HG02938 (cell line): ENCODE measurements around the gene RGS19.

ENCODE experiments used
- ATAC-seq: cut with Tn5 transposase; IDR thresholded peaks from one replicate; pipeline ENCODE4 v1.9.1; 2021; ENCODE audit warnings: mild to moderate bottlenecking, moderate library complexity; ENCODE audit not compliant: unreplicated experiment

Gene RGS19

DNA sequence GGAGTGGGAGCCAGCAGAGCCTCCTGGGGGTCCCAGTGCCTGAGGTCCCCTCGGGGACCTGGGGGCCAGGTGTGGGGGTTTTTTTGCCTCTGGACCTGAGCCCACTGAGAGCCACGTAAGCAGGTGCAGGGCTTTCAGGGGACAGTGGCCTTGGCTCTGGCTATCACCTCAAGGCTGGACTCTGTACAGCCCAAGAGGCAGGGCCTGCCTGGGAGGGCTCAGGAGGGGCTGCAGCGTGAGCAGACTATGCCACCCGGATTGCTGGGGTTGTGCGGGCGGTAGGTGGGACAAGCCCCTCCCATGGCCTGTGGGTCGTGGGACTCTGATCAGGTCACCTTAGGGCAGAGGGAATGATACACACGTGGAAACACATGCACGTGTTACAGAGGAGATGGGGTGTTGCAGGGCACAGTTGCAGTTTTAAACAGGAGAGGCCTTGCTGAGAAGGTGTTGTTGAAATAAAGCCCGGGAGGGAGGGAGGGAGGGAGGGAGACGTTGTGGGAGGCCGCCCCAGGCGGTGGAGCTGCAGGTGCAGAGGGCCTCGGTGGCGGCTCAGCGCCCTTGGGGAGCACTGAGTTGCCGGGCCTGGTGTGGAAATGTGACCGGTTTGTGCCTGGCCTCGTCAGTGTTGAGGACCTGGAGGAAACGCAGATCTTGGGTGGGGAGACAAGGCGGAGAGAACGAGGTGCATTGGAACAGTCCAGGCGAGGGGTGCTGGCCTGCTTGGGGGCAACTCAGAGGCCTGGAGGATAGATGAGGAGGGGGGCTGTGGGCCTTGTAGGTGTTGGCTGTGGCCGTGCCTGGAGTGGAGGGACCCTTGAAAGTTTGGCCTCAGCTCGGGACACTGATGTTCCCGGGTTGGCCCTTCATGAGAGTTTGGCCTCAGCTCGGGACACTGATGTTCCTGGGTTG lies 14.0 kb downstream of the RGS19 start:
- ATAC-seq: no peak

DNA sequence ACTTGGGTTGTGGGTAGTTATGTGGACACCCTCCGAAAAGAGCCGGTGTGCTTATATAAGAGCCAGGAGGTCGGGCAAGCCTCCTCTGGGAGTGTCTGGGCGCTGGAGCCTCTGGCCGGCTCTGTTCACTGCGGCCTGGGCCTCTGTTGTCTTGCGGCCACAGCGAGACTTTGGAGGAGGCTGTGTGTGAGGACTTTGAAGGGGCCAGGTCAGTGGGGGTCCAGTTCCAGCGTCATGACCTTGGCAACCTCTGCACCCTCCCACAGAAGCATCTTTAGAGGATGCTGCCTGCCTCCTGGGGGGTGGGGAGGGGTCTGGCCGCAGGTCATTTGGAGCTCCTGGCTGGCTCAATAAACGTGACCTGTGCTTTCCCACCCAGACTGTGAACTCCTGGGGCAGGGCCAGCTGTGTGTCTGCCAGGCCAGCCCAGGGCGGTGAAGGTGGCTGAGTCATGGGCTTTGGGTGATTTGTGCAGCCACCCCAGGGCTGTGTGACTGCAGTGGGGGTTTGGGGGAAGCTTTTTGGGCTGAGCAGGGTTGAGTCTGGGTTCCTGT lies 15.1 kb downstream of the RGS19 start:
- ATAC-seq: no peak

DNA sequence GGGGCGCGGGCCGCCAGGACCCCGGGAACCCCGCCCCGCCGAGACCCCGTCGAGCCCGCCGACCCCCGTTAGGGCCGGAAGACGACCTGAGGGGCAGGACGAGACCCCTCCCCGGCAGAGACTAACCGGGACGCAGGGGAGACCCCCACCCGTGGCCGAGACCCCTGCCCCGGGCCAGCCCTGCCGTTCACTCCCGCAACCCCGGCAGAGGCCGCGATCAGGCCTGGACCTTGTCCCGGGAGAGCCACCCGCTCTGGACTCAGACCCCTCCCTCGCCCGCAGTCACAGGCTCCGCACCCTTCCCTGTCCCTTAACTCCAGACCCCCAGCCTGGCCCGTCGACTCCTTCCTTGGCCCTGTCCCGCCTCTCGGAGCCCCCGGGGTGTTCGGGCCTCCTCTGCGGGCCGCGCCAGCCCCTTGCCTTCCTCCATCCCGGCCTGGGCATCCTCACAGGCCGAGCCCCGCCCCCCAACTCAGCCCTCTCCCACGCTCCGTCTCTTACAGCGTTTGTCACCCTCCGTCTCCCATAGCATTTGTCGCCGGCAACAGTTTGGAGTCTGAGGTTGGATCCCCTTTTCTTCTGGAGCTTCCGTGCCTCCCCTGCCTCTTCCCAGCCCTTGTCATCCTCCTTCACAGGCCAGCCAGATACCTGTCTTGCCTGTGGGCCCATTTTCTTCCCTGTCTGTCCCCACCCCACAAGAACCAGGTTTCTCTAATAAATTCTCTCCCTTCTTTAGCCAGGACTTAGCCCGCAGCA lies 15.8 kb downstream of the RGS19 start:
- no peak for ATAC-seq

DNA sequence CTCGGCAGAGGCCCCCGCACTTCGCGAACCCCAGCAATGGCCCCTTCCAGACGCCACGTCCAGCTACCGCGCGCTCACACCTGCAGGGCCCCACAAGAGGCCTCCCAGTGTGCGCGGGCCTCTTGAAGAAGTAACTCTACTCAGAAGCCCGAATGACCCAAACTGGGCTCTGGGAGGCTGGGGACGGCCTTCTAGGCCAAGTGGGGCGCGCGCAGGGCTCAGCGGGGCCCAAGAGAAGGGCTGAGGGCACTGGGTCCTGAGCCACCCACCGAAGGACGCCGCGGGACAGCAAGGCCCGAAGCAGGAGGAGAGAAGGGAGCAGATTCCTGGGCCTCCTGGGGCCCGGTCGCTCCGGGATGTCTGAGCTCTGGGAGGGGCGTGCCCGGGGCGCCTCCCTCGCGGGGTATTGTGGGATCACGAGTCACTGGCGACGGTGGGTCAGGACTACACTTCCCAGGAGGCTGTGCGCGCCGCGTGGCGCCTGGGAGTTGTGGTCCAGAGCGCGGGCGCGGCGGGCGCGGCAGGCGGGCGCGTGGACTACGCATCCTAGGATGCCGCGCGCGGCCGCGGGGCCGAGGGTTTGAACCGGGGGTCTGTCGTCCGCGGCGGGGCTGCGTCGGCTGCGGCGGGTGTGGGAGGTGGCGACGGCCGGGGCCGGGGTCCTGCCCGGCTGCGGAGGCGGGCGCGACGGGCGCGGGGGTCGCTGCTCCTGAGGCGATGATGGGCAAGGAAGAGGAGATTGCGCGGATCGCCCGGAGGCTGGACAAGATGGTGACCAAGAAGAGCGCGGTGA lies 16.5 kb downstream of the RGS19 start, which contains the start of gene TCEA2:
TSS of gene TCEA2 (plus strand) at position 603 of the 793 bp plus-strand sequence. CDS start at position 718, 115 bp downstream.
- ATAC-seq: peak; percentile 74

DNA sequence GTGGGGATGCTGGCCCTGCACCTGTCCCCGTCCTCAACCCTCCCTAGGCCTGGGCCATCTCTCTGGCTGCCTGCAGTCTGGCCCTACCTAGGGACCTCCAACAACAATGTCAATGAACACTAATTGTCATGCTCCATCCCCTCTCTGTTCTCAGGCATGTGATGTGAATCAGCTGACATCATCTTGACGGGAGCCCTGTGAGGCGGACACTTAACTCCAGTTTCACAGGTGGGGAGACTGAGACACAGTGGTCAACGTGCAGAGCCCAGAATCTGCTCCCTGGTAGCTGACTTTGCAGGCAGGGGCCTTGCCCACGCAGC lies 17.1 kb downstream of the RGS19 start:
- no peak for ATAC-seq

DNA sequence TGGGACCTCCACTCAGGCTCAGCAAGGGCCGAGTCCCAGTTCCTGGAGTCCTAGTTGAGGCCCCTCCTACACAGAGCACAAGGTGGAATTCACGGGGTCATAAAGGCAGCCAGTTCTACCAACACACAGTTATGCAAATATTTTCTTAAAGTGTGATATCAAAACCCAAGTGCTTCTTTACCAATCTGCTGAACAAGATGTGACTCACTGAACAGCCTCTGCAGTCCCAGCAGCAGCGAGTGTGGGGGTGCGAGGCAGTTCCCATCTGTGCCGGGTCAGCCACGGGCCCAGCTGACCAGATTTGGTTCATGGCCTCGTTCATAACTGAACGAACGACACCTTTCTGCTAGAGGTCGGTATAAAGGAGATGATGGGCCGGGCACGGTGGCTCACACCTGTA lies 20.8 kb downstream of the RGS19 start:
- ATAC-seq: no peak

DNA sequence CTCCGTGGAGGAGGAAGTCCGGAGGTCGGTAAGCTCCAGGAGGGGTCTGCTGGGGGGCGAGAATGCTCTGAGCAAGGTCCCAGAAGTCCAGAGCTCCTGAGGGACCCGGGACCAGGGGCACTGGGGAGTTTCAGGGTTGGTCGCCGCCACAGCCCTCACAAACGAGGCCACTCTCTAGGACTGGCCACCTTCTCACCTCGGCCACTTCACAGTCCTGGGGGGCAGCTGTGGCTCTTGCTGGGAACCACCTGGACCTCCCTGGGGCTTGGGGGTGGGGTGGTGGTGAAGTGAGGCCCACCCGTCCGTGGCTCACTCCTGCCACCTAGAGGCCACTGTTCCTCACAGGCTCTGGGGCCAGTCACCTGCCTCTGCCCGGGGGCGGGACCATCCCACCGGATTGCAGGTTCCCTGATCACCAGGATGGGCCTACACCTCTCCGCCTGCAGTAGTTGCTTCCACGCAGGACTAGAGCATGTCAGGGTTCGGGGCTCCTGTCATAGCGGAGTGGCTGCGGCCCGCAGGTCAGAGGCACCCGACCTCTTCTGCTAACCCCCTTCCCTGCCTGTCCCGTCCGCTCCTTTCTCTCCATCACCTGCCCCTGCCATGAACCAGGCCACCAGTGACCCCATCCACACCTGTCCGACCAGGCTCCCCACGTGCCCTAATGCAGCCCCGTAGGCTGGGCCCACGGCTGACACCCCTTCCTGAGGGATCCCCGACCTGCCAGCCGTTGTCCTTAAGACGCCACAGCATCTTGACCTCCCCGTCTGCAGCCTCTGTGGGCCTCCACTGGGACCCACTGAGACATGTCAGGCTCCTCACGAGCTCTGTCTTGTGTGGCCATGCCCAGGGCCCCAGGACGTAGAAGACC lies 21.5 kb downstream of the RGS19 start:
- no peak for ATAC-seq

DNA sequence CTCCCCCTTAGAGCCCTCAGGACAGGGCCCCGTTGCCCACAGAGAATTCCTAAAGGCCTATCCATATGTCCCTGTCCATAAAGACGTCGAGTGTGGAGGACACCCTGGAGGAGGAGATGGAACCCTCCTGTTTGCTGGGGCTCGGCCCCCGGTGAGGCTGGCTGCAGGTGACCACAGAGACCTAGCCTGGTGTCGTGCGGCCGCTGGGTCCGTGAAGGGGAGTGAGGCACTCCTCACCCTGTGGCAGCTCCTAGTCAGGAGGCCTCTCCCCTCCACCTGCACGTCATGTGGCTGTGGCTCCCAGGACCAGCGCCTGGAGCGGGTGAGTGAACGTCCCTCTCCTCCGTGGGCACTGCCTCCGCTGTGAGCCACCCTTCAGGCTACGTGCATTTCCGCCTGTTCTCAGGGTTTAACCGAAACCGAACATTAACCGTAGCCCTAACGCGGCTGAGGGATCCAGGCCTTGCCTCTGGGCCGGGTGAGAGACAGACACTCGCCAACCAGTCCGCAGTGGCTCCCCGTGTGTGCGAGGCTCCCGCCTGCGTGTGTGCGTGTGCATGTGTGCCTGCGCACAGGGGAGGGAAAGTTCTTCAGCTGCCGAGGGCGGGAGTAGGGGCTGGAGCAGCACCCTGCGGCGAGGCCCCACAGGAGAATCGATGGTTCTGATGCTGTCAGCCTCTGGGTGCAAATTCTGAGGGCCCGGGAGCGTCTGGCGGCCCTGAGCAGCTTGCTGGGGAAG lies 22.3 kb downstream of the RGS19 start:
- ATAC-seq: no peak

DNA sequence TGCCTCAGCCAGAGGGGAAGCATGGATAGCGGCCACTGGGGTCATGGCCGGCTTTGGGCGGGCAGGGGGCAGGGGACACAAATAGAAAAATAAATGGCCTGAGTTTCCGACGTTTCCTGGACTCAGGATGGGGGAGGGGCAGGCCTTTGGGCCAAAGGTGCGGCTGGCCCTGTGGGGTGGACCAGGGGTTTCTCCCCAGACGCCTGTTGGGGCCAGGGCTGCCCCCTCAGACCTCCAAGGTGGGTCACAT lies 22.8 kb downstream of the RGS19 start:
- no peak for ATAC-seq

DNA sequence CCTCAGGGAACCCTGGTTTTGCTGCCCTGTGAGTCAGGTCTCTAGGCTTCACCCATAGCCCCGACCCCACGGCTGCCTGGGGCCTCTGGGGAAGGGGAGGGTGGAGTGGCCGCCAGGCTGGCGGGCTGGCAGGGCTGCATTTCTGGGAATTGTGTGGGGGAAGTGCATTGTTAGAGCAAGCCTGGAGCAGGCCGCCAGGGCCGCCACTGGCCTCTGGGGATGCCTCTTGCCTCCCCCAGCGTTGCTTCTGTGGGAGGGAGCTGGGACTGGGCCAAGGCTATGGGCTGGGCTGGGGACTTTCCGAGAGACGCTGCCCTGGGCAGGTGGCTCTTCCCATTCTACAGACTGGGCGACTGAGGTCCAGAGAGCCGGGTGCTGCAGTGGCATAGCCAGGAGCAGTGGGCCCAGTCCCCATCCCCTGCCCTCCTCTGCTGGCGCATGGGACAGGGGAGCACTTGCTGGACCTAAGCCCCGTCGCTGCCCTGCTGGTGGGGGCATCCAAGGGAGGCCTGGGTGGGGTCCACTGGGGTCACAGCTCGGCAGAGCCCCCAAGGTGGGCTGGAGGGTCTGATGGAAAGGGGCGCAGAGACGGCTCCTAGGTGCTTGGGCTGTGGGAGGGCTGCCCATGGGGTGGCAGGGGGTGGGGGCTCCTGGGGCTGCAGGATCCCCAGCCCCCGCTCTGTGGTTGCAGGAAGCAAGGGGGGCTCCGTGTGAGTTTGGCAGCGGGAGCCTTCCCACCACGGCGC lies 23.3 kb downstream of the RGS19 start:
- no peak for ATAC-seq

DNA sequence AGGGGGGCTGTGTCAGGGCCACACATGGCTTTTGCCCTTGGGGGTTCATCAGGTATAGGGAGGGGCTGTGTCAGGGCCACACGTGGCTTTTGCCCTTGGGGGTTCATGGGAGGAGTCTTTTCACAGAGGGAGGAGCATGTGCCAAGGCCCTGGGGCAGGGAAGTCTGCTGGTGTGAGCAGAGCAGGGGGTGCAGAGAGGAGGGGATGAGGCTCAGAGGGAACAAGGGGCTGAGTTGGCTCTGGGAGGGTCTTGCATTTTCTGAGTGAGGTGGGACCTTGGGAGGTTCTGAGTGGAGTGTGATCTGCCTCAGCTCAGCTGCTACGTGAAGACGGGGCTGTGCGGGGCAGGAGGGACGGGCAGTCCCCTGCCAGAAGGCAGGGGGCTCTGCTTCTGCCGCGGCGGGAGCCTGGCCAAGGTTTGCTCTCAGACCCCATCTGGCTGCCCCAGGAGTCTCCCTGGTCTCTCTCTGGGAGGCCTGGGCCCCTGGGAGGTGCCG lies 23.9 kb downstream of the RGS19 start:
- no peak for ATAC-seq

DNA sequence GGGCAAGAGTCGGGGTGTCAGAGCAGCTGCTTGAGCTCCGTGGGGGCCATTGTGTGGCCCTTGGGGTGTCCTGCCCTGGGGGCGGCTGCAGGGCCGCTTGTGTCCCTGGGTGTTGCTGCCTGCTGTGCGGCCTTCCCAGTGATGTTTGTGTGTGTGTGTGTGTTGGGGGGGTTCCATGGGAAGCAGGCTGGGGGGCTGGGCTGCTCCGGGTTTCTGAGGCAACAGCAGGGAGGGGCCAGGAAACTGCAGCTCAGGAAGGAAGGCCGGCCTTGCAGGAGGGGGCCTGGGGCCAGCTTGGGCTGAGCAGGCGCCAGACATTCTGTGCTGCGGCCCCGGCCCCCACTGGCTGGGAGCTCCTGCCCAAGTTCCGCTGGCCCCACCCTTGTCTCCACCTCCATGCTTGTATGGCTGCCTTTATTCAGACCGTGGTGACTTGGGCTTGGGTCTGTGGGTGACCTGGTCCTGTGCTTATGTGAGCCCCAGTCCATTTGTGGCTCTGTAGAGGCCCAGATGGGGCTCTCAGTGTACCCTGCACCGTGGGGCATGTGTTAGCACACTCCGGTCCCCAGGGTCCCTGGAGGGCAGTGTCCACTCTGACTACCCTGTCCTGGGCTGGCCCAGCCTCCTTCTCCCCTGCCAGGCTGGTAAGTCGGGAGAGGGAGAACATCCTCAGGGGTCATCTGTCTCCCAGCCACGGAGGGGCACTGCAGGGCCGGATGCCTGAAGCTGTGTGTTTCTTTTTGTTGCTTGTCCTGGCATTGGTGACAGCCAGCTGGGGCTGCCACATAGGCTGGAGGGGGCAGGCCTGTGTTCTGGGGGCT lies 25.3 kb downstream of the RGS19 start:
- ATAC-seq: no peak

DNA sequence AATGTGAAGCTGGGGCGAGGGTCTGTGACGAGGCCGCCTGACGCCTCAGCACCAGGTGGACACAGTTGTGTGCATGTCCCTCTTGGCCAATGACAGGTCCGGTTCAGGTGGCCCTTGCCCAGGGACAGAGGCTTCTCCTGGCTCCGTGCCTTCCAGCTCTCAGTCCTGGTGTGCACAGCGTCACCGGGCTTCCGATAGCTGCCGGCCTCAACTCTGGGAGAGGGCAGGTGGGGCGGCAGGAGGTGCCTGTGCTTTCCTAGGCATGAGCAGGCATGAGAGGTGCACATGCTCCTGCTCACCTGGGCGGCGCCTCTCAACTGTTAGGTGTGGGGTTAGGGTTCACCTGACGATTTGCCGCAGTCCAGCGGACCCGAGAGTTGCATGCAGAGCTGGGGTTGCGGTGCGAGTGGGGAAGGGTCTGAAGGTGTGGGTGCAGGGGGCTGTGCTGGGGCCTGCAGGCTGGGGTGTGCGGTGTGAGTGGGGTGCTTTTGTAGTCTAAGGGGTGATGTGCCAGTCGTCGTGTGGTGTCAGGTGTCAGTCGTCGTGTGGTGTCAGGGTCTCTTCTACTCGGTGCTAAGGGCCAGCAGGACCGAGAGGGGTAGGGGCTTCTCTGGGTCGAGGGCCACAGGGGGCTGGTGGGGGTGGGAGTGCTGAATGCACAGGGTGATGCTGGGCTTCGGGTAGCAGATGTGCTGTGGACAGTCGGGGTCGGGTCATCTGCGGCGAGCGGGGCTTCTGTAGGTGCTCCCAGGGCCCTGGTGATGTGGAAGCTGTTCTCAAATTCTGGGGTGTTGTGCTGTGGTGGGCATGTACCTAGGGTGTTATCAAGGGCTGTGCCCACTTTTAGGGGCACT lies 26.1 kb downstream of the RGS19 start:
- no peak for ATAC-seq

DNA sequence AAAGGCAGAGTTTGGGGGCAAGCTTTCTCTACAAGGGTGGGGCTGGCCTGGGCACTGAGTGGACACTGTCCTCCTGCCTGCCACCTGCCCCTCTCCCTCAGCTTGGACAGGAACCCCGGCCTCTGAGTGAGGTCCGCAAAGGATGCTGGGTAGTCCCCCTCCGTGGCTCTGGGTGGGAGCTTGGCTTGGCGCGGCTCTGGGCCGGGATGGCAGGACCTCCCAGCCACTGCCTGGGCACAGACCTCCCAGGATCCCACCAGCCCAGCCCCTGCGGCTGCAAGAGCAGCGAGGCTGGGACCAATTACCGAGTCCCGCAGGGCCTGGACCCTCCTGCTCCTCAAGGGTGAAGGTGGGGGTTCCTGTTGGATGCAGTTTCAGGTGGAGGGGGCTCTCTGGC lies 27.0 kb downstream of the RGS19 start:
- ATAC-seq: no peak

DNA sequence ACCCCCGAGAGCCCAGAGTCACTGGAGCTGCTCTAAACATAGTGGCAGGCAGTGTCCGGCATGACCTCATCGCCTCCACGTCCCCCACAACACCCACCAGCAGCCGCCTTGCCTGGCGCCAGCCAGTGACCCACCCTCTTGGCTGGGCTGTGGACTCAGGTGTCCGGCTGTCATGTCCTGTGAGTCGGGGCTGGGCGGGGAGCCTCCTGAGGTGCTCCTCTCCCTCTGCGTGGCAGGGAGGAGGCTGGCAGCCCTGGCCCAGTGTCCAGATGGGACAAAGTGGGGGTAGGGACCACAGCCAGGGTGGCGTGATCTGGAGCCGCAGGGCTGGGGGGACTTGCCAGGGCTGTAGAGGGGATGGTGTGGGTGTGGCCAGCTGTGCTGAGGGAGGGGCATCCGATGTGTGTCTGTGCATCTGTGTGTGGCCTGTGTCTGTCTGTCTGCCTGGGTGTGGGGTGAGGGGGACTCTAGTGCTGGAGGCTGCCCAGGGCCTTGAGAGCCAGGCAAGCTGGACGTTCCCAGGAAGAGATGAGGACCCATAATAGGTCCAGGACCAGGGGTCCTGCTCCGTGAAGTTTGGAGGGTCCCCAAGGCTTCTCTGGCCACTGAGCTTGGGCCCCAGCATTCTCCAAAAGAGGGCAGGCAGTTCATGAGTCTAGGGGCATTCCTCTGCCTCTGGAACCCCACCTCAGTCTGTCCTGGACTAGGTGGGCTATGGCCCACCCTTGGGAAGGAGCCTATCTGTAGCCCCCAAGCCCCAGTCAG lies 27.6 kb downstream of the RGS19 start:
- no peak for ATAC-seq

DNA sequence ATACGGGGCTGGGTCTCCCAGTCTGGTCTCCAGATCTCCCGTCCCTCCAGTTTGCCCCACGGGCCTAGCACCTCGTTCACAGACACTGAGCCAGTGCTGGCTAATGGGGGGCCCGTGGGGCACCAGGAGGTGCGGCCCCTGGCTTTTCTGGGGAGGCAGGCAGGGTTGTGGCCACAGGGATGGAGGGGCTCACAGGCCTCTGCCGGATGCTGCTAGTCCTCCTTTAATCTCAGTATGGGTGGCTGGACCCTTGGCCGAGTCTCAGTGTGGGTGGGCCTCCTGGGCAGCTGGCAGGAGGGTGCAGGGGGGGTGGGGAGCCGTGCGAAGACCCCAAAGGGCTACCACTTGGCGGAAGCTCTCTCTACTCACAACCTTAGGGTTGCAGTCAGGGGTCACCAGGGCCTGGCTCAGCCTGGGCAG lies 28.3 kb downstream of the RGS19 start:
- ATAC-seq: no peak
